Measurements from ENCODE around the gene SNX24. TPM values are rescaled to one million over a fixed set of nuclear protein-coding genes. Genes with fewer than 3 reads are reported as not detected.

SNX24 gene
- total RNA-seq, 2 donors from 2014 or later, result 3.9 to 8.7 TPM

DNA sequence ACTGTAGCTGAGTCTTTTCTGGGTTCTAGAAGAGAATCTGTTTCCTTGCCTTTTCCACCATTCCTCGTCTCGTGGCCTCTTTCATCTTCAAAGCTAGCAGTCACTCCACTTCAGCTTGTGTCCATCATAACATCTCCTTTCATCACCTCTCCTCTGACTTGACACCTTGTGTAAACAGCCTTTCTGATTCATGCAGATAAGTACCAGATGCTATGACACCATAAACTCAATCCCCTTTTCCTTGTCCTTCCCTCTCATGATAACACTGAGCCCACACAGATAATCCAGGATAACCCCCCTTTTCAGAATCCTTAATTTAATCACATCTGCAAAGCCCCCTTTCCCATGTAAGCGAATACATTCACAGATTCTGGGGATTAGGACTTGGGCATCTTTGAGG is 95.5 kb downstream of the SNX24 start:
- ATAC-seq (replicated peaks in 1 of 2), result no peak
- Mint-ChIP-seq H3K4me3 (no peak overlapping the region), H3K4me1 (ENCODE audit: low read depth) (no peaks in the 10 kb centered on the region), H3K27ac (no peak overlapping the region), H3K27me3 (ENCODE audit: low read depth) (no peaks in the 10 kb centered on the region), H3K36me3 (ENCODE audit: insufficient read depth in 2 of 2) (no peaks in the 10 kb centered on the region), H3K9me3 (no peaks in the 10 kb centered on the region)
- no peak for DNase-seq

DNA sequence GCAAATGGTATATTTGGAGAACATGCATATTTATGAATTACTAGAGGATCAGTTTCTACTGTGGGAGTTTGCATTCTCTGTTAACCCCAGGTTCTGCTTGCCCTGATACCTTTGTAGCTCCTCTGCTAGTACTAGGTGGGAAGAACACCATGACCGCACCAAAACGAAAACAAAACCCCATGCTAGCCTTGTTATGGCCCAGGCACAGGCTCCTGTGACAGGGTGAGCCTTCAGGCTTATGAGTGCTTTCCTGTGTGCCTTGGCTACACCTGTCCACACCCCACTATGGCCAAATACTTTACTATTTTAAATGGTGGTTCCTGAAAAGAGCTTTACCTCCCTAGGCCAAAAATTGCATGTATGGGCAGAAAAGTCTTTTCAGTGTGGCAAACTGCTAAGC is 96.3 kb downstream of the SNX24 start:
- H3K9me3 Mint-ChIP-seq, result no peaks in the 10 kb centered on the region
- H3K27ac Mint-ChIP-seq, result no peak overlapping the region
- H3K4me1 Mint-ChIP-seq (ENCODE audit: low read depth), result no peaks in the 10 kb centered on the region
- H3K4me3 Mint-ChIP-seq, result no peak overlapping the region
- no peaks in the 10 kb centered on the region for H3K27me3 Mint-ChIP-seq (ENCODE audit: low read depth)
- H3K36me3 Mint-ChIP-seq (ENCODE audit: insufficient read depth in 2 of 2), result no peaks in the 10 kb centered on the region
- DNase-seq (no peak), ATAC-seq (replicated peaks in 1 of 2) (no peak)

DNA sequence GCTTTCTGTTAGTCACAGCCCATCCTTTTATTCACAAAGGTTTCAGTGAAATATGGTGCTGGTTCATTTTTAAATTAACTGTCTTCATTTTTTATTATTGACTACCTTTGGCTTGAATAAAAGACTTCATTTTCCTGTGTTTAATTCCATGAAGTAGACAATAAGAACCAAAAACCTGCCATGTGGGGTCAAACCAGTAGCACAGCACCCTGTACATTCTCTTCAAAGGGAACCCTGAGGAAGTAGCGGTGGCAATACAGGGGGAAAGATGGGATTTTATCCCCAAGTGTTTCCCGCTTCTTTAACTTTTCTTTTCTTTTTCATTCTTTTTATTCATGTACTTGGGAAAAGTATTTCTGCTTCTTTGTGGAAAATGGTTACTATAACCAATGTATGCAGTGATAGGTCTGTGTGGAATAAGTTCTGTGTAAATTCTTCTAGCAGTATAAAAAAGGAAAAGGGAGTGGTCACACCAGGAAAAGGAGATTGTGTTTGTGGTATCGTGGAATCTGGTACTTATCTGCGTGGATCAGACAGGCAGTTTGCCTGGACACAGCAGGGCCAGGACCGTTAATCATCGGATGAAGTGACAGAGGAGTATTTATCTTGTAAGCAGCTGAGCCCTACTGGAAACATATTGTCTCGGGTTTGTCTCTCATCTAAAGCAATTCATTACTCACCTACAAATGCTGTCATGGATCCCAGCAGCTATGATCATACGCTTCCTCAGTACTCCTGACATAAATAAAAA is 96.9 kb downstream of the SNX24 start:
- no peaks in the 10 kb centered on the region for H3K36me3 Mint-ChIP-seq (ENCODE audit: insufficient read depth in 2 of 2)
- no peaks in the 10 kb centered on the region for H3K4me1 Mint-ChIP-seq (ENCODE audit: low read depth)
- ATAC-seq (replicated peaks in 1 of 2) (no peak), DNase-seq (no peak)
- H3K9me3 Mint-ChIP-seq, result no peaks in the 10 kb centered on the region
- no peak overlapping the region for H3K4me3 Mint-ChIP-seq
- no peaks in the 10 kb centered on the region for H3K27me3 Mint-ChIP-seq (ENCODE audit: low read depth)
- no peak overlapping the region for H3K27ac Mint-ChIP-seq

DNA sequence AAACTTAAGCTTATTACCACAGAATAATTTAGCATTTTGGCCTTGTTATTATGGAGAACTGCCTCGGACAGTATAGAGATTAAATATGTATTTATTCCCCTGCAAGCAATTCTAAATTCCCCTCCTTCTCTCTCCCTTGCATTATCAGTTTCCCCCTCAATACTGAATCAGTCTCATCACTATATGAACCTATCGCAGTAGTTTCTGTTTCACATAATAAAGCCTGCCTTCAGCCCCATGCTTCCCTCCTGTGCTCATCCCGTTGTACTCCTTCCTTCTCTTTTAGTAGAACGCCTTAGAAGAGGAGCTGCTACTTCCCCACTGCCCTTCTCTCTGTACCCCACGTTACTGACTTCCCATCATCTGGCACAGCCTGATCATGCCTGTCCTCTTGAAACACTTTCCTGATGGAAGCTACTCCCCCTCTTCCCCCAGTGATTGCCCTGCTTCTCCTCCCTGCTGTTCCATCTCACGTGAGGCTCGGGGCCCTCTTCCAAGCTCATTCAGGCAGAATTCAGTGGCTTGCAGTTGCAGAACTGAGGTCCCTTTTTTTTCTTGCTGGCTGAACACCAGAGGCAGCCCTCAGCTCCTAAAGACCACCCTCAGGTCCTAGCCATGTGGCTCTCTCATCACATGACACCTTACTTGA is 97.8 kb downstream of the SNX24 start:
- Mint-ChIP-seq H3K27me3 (ENCODE audit: low read depth) (no peaks in the 10 kb centered on the region), H3K36me3 (ENCODE audit: insufficient read depth in 2 of 2) (no peaks in the 10 kb centered on the region), H3K4me1 (ENCODE audit: low read depth) (no peaks in the 10 kb centered on the region), H3K27ac (no peak overlapping the region), H3K9me3 (no peaks in the 10 kb centered on the region), H3K4me3 (no peak overlapping the region)
- no peak for ATAC-seq (replicated peaks in 1 of 2)
- DNase-seq, result no peak

DNA sequence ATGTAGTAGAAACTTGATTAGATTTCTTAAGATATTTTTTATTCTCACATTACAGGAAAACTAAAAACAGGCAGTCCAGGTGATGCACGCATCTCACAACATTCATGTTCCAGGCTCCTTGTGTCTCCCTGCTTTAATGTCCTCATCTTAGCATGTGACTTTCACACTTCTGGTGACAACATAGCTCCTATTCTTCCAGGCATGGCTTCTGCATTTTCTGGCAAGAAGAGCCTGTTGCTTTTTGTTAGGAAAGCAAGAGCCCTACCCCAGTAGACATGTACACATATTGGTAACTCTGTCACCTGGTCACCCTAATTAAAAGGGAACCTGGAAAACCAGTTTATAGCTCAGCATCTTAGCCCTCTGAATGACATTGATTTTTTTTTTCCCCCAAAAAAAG is 98.6 kb downstream of the SNX24 start:
- H3K4me1 Mint-ChIP-seq (ENCODE audit: low read depth), result no peaks in the 10 kb centered on the region
- no peak overlapping the region for H3K4me3 Mint-ChIP-seq
- H3K27me3 Mint-ChIP-seq (ENCODE audit: low read depth), result no peaks in the 10 kb centered on the region
- no peak for ATAC-seq (replicated peaks in 1 of 2)
- DNase-seq, result no peak
- no peak overlapping the region for H3K27ac Mint-ChIP-seq
- H3K36me3 Mint-ChIP-seq (ENCODE audit: insufficient read depth in 2 of 2), result no peaks in the 10 kb centered on the region
- no peaks in the 10 kb centered on the region for H3K9me3 Mint-ChIP-seq

DNA sequence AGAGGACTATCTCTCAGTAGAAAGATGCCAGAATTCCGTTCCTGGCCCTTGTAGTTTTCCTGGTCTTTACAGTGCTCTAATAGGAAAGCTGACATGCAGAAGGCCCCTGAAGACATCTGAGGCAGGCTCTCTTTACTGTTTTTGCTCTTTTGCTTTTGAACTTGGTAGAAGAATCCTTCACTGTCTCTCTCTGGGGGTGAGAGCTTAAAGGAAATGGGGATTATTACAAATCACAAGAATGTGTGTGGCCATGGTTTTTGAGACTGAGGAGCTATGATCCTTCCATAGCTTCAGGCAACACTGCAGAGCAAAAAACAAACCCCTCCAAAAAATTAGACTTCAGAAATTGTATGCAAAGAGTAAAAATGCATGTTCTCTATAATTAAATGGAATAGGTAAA is 102.0 kb downstream of the SNX24 start:
- no peaks in the 10 kb centered on the region for H3K4me1 Mint-ChIP-seq (ENCODE audit: low read depth)

DNA sequence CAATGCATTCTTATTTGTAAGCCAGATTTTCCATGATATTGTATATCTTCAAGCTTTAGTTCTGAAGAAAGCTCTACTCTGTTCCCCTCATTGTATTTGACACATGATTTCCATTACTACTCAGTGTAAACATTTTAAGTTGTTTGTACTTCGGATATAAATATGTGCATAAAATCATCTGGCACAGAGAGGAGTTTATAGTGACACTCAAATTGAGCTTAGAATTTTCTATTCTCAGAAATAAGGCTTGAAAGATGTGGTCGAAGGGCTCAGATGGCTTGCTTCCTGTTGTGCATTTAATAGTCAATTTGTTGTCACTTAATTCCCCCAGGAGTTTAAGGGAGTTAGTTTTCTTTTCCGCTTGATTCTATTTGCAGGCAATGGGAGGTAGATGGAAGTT is 102.4 kb downstream of the SNX24 start:
- no peak overlapping the region for H3K27ac Mint-ChIP-seq
- H3K4me1 Mint-ChIP-seq (ENCODE audit: low read depth), result no peaks in the 10 kb centered on the region
- no peaks in the 10 kb centered on the region for H3K9me3 Mint-ChIP-seq
- H3K4me3 Mint-ChIP-seq, result no peak overlapping the region
- H3K27me3 Mint-ChIP-seq (ENCODE audit: low read depth), result no peaks in the 10 kb centered on the region
- DNase-seq (no peak), ATAC-seq (replicated peaks in 1 of 2) (no peak)
- H3K36me3 Mint-ChIP-seq (ENCODE audit: insufficient read depth in 2 of 2), result no peaks in the 10 kb centered on the region

More for the DNA sequence above, 102.0 kb downstream of the SNX24 start:
- ATAC-seq (replicated peaks in 1 of 2), result no peak
- H3K9me3 Mint-ChIP-seq, result no peaks in the 10 kb centered on the region
- H3K4me3 Mint-ChIP-seq, result no peak overlapping the region
- no peak for DNase-seq
- no peaks in the 10 kb centered on the region for H3K27me3 Mint-ChIP-seq (ENCODE audit: low read depth)
- no peaks in the 10 kb centered on the region for H3K36me3 Mint-ChIP-seq (ENCODE audit: insufficient read depth in 2 of 2)
- no peak overlapping the region for H3K27ac Mint-ChIP-seq

DNA sequence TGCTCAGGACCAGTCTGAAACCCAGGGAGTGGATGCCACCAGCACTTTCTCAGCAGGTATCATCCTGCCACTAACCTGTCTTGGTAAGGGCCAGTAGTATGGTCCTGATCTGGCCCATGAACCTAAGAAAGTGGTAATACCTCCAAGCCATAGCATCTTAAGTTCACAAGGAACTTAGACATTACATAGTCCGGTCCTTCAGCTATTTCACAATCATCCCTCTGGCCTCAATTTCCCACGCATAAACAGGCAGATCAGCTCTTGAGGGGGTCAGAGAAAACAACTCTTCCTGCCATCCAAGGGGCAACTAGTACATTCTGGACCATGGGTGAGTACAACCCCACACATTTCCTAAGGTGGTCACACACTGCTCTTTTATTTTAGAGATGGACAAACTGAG is 102.9 kb downstream of the SNX24 start:
- H3K27me3 Mint-ChIP-seq (ENCODE audit: low read depth), result no peaks in the 10 kb centered on the region
- H3K4me3 Mint-ChIP-seq, result no peak overlapping the region
- no peak for DNase-seq
- ATAC-seq (replicated peaks in 1 of 2), result no peak
- H3K9me3 Mint-ChIP-seq, result no peaks in the 10 kb centered on the region
- no peak overlapping the region for H3K27ac Mint-ChIP-seq
- no peaks in the 10 kb centered on the region for H3K36me3 Mint-ChIP-seq (ENCODE audit: insufficient read depth in 2 of 2)
- H3K4me1 Mint-ChIP-seq (ENCODE audit: low read depth), result no peaks in the 10 kb centered on the region

DNA sequence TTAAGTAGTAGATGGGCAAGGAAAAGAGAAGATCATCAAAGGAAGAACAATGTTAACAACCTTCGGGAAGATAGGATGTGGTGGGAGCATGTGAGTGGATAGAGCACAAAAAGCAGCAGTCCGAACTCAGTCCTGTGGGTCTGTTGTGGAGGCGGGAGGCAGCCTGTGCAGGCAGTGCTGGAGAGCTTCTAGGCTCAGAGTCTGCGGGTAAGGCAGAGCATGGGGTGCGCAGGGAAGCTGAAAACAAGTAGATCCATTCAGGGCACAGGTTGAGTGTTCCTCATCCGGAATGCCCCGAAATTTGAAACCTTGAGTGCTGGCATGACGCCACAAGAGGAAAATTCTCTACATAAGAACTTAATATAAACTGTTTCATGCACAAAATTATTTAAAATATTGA is 106.2 kb downstream of the SNX24 start:
- Mint-ChIP-seq H3K9me3 (peaks cover 0 to 2% of the 10 kb centered on the region in 2 donors), H3K27ac (no peak overlapping the region), H3K36me3 (ENCODE audit: insufficient read depth in 2 of 2) (peaks cover 0 to 1% of the 10 kb centered on the region in 2 donors), H3K27me3 (ENCODE audit: low read depth) (no peaks in the 10 kb centered on the region), H3K4me3 (no peak overlapping the region), H3K4me1 (ENCODE audit: low read depth) (no peaks in the 10 kb centered on the region)
- DNase-seq (no peak), ATAC-seq (replicated peaks in 1 of 2) (no peak)

DNA sequence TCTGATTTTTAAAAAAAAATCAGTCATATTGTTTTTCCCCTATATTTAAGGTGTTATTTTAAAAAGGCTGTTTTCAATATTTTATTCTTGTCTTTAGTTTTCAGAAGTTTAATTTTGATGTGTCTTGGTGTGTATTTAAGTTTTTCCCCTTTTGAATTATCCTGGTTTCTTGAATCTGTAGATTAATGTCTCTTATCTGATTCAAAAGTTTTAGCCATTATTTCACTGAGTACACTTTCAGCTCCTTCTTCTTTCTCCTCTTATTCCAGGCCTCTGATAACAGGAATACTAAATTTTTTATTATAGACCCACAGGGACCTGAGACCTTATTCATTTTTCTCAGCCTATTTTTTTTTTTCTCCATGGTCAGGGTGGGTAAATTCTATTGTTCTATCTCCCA is 109.3 kb downstream of the SNX24 start:
- Mint-ChIP-seq H3K4me1 (ENCODE audit: low read depth) (no peaks in the 10 kb centered on the region), H3K36me3 (ENCODE audit: insufficient read depth in 2 of 2) (peaks cover 0 to 2% of the 10 kb centered on the region in 2 donors)
- ATAC-seq (replicated peaks in 1 of 2), result no peak

DNA sequence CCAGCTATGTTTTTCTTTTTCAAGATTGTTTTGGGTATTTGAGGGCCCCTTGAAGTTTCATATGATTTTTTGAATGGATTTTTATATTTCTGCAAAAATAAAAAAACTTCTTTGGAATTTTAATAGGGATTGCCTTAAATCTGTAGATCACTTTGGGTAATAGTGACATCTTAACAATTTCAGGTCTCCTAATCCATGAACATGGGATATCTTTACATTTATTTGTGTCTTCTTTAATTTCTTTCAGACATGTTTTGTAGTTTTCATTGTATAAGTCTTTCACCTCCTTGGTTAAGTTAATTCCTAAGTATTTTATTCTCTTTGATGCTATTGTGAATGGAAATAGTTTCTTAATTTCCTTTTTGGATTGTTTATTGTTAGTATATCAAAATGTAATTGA is 112.0 kb downstream of the SNX24 start:
- Mint-ChIP-seq H3K36me3 (ENCODE audit: insufficient read depth in 2 of 2) (peaks cover 0 to 2% of the 10 kb centered on the region in 2 donors), H3K9me3 (peaks cover 0 to 4% of the 10 kb centered on the region in 2 donors), H3K27ac (no peak overlapping the region), H3K4me1 (ENCODE audit: low read depth) (no peaks in the 10 kb centered on the region), H3K4me3 (no peak overlapping the region), H3K27me3 (ENCODE audit: low read depth) (no peaks in the 10 kb centered on the region)
- no peak for ATAC-seq (replicated peaks in 1 of 2)
- DNase-seq, result no peak

More for the DNA sequence above, 109.3 kb downstream of the SNX24 start:
- Mint-ChIP-seq H3K4me3 (no peak overlapping the region), H3K9me3 (peaks cover 0 to 2% of the 10 kb centered on the region in 2 donors), H3K27ac (no peak overlapping the region), H3K27me3 (ENCODE audit: low read depth) (no peaks in the 10 kb centered on the region)
- DNase-seq, result no peak

DNA sequence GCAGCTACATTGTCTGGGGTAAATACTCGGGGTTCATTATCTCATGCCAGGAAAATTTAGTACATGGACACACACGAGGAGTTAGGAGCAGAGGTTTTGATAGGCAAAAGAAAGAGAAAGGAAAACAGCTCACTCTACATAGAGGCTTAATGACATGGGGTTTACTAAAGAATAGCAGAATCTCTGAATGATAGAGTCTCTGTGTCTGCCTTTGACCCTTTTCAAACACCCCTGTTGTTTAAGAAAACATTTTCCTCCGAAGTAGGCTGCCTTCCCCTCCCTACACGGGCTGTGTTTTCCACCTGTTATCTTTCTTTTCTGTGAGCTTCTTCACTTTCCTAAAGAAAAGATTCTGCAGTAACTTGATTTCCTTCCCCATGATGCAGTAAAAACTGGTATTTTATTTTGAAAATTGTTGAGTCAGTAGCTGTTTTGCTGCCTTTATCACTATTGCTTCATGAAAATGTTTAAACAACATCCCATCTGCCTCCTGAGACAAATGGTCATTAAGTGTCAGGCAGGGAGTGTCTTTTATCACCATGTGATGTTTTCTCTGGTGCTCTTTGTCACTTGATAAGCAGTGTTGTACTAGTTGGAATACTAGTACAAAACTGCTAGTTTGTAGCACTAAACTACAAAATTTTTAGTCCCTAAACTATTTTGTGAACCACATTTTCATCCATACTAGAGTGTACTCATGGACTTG is 114.5 kb downstream of the SNX24 start:
- Mint-ChIP-seq H3K36me3 (ENCODE audit: insufficient read depth in 2 of 2) (peaks cover 0 to 2% of the 10 kb centered on the region in 2 donors), H3K4me1 (ENCODE audit: low read depth) (no peaks in the 10 kb centered on the region), H3K4me3 (no peak overlapping the region), H3K9me3 (peaks cover 0 to 4% of the 10 kb centered on the region in 2 donors), H3K27ac (no peak overlapping the region), H3K27me3 (ENCODE audit: low read depth) (no peaks in the 10 kb centered on the region)
- no peak for DNase-seq
- no peak for ATAC-seq (replicated peaks in 1 of 2)

DNA sequence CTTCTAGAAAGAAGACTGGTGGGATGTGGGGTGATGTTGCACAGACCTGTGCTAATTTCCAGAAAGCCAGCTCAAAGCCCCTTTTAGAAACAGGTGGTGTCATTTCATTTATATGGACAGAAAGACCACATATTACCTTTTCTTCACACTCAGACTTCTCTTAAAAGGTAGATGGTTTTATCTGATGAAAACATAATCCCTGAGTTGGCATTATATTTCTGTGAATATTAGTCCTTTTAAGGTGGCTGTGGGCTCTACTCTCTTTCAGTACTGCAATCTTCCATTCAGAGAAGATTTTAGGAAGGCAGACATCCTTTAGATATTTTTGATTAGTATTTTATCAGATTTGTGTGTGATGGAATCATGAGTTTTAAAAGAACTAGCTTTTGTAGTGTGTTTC is 117.9 kb downstream of the SNX24 start:
- Mint-ChIP-seq H3K27ac (no peak overlapping the region), H3K9me3 (peaks cover 0 to 2% of the 10 kb centered on the region in 2 donors)
- ATAC-seq (replicated peaks in 1 of 2), result no peak

More for the DNA sequence above, 117.9 kb downstream of the SNX24 start:
- H3K4me3 Mint-ChIP-seq, result no peak overlapping the region
- no peaks in the 10 kb centered on the region for H3K27me3 Mint-ChIP-seq (ENCODE audit: low read depth)
- no peak for DNase-seq
- no peaks in the 10 kb centered on the region for H3K4me1 Mint-ChIP-seq (ENCODE audit: low read depth)
- no peaks in the 10 kb centered on the region for H3K36me3 Mint-ChIP-seq (ENCODE audit: insufficient read depth in 2 of 2)
